ENCODE data around the gene ZW10. TPM values are rescaled to one million over a fixed set of nuclear protein-coding genes. Genes with fewer than 3 reads are reported as not detected.

The ZW10 gene, protein sequence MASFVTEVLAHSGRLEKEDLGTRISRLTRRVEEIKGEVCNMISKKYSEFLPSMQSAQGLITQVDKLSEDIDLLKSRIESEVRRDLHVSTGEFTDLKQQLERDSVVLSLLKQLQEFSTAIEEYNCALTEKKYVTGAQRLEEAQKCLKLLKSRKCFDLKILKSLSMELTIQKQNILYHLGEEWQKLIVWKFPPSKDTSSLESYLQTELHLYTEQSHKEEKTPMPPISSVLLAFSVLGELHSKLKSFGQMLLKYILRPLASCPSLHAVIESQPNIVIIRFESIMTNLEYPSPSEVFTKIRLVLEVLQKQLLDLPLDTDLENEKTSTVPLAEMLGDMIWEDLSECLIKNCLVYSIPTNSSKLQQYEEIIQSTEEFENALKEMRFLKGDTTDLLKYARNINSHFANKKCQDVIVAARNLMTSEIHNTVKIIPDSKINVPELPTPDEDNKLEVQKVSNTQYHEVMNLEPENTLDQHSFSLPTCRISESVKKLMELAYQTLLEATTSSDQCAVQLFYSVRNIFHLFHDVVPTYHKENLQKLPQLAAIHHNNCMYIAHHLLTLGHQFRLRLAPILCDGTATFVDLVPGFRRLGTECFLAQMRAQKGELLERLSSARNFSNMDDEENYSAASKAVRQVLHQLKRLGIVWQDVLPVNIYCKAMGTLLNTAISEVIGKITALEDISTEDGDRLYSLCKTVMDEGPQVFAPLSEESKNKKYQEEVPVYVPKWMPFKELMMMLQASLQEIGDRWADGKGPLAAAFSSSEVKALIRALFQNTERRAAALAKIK
- total RNA-seq: 11.5 TPM
- long read RNA-seq, transcript ZW10-201 (16 exons, 2,992 nt): major isoform, 20 of 24 reads
- long read RNA-seq, partial matches to known transcripts: 0 of 24 reads
- long read RNA-seq, other reads (novel, unspliced or antisense): 4 of 24 reads

DNA sequence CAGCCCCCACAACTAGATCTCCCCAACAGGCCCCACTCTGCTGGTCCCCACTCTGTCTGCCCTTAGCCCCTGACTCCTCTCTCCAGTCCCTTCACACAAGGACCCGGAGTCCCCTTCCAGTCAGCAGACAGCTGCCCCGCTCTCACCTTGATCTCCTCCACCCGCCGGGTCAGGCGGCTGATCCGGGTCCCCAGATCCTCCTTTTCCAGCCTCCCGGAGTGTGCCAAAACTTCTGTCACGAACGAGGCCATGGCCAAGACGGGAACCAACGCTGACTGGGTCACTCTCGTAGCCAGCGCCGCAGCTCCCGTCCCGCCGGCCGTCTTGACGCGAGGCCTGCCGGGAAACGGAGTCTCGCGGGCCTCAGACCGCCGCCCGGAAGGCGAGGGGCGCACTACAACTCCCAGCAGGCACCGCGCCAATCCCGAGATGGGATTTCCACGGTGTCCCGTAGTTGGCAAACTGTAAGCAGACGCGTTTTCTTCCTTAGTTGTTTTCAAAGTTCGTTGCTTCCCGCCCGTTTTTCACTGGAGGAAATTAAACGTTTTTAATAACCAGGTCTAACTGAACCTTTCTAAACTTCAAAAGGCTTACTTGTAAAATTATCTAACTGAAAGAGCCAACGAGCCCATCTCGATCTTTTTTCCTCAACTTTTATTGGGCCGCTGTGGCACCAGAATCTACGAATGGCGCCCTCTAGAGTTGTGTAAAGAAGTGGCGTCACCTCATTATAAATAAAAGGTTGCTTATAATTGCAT lies at the start of gene ZW10:
Gene ZW10, minus strand, starts transcription at position 277 of the 758 bp plus-strand sequence. Its CDS starts 26 bp downstream, at position 251.
- intact Hi-C loops (cut with DNase I): no loop called here
- H3K4me1 ChIP-seq: peaks cover 11% of the 10 kb centered on the region
- TF ChIP-seq, protein P1, sequence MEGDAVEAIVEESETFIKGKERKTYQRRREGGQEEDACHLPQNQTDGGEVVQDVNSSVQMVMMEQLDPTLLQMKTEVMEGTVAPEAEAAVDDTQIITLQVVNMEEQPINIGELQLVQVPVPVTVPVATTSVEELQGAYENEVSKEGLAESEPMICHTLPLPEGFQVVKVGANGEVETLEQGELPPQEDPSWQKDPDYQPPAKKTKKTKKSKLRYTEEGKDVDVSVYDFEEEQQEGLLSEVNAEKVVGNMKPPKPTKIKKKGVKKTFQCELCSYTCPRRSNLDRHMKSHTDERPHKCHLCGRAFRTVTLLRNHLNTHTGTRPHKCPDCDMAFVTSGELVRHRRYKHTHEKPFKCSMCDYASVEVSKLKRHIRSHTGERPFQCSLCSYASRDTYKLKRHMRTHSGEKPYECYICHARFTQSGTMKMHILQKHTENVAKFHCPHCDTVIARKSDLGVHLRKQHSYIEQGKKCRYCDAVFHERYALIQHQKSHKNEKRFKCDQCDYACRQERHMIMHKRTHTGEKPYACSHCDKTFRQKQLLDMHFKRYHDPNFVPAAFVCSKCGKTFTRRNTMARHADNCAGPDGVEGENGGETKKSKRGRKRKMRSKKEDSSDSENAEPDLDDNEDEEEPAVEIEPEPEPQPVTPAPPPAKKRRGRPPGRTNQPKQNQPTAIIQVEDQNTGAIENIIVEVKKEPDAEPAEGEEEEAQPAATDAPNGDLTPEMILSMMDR (IDR thresholded peaks at IDR 0.05): peak; percentile 89
- ATAC-seq: peak; percentile 100
- H3K27ac ChIP-seq: peak within 1 kb of the TSS; percentile 82
- H3K36me3 ChIP-seq: peaks cover 6% of the 10 kb centered on the region
- peak within 1 kb of the TSS; percentile 88 for H3K4me3 ChIP-seq
- peak; percentile 98 for DNase-seq
- H3K27me3 ChIP-seq: no peaks in the 10 kb centered on the region
- H3K9me3 ChIP-seq: no peaks in the 10 kb centered on the region

DNA sequence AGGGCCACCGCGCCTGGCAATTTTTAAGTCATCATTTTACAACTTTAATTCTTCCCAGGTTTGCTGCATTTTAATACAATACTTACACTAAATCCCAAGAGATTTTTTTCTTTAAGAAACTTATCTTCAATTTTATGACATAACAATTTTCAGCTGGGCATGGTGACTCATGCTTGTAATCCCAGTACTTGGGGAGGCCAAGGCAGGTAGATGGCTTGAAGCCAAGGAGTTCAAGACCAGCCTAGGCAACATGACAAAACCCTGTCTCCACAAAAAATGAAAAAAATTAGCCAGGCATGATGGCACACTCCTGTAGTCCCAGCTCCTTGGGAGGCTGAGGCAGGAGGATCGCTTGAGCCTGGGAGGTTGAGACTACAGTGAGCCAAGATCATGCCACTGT lies 44.9 kb upstream of the ZW10 start:
- H3K9me3 ChIP-seq: no peaks in the 10 kb centered on the region
- H3K4me1 ChIP-seq: no peaks in the 10 kb centered on the region
- H3K4me3 ChIP-seq: no peak overlapping the region
- no peaks in the 10 kb centered on the region for H3K27me3 ChIP-seq
- TF ChIP-seq, protein P1 (IDR thresholded peaks at IDR 0.05): no peak
- intact Hi-C loops (cut with DNase I): no loop called here
- no peak for DNase-seq
- H3K27ac ChIP-seq: no peak overlapping the region
- H3K36me3 ChIP-seq: peaks cover 57% of the 10 kb centered on the region
- no peak for ATAC-seq

DNA sequence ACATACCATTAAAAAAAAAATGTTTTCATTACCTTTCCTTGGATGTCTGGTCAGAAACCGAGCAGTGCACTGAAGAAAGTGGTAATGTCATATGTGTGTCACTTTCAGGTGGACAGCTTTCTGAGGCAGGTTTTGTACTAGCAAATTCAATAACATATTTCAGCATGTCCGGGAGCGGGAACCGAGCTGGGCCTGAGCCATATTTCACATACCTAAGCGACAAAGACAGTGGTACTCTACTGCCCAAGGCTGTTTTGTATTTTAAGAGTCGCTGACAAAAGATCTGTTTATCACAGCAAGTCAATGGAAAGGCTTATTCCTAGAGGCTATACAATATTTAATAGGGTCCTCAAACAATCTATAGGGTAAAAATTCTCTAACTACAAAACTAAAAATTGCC lies 44.1 kb upstream of the ZW10 start:
- ATAC-seq (no peak), DNase-seq (no peak)
- Histone ChIP-seq H3K4me1 (no peaks in the 10 kb centered on the region), H3K9me3 (no peaks in the 10 kb centered on the region), H3K27me3 (no peaks in the 10 kb centered on the region), H3K36me3 (peaks cover 56% of the 10 kb centered on the region), H3K4me3 (no peak overlapping the region), H3K27ac (no peak overlapping the region)
- TF ChIP-seq, protein P1 (IDR thresholded peaks at IDR 0.05): no peak
- intact Hi-C loops (cut with DNase I): no loop called here

DNA sequence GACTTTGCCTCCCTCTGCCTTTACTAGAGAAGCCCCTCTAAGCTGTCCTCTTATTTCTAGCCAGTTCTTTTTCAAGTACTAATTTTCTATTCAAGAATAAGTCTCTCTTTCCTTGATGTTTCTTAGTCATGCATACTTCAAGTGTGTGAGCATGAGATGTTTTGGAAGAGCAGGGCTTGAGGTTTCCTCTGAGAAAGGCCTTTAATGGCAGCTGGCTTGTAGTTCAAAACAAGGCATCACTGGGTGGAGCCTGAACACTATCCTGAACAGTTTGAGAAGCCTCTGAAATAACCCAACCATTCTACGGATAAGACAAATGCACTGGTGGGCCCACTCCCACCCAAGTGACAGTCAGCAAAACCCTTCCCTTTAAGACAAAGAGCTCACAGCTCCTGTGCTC lies 43.7 kb upstream of the ZW10 start:
- TF ChIP-seq, protein P1 (IDR thresholded peaks at IDR 0.05): no peak
- DNase-seq: no peak
- intact Hi-C loops (cut with DNase I): no loop called here
- no peak overlapping the region for H3K27ac ChIP-seq
- peaks cover 54% of the 10 kb centered on the region for H3K36me3 ChIP-seq
- H3K4me1 ChIP-seq: no peaks in the 10 kb centered on the region
- ATAC-seq: no peak
- H3K9me3 ChIP-seq: no peaks in the 10 kb centered on the region
- no peaks in the 10 kb centered on the region for H3K27me3 ChIP-seq
- no peak overlapping the region for H3K4me3 ChIP-seq

DNA sequence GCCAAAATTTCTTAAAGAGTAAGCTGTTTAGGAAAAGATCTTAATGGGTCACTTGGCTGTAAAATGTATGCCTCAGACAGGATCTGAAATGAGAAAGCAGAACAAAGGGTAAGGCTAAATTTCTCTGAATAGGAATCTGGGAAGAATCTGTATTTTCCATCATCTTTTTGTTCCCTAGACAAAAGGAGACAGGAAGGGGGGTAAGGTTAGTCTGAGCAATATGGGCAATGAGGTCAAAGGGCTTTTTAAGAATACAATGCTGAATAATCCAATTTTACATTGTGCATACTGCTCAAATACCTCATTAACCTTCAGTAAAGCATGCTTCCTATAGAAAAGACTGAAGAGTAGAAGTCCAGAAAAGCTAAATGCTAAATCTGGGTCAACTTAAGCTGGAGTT lies 40.7 kb upstream of the ZW10 start:
- H3K4me1 ChIP-seq: no peaks in the 10 kb centered on the region

More for the DNA sequence above, 40.7 kb upstream of the ZW10 start:
- Histone ChIP-seq H3K27me3 (no peaks in the 10 kb centered on the region), H3K4me3 (no peak overlapping the region), H3K9me3 (no peaks in the 10 kb centered on the region), H3K27ac (no peak overlapping the region), H3K36me3 (peaks cover 50% of the 10 kb centered on the region)
- DNase-seq (no peak), ATAC-seq (no peak)
- intact Hi-C loops (cut with DNase I): no loop called here
- TF ChIP-seq, protein P1 (IDR thresholded peaks at IDR 0.05): no peak

Data from upper lobe of right lung (tissue), 1 donor.